NT2/D1 (cell line): Measurements from ENCODE around the gene ENOX1.

ENCODE experiments used
- SUZ12 ChIP-seq: IDR thresholded peaks from 2 replicates; pipeline ENCODE4 v1.6.1; 2011; ENCODE audit not compliant: insufficient read length, insufficient read depth; ENCODE audit errors: extremely low read depth
- ZNF274 ChIP-seq: IDR thresholded peaks from 2 replicates; pipeline ENCODE4 v1.6.1; 2011; ENCODE audit warnings: mild to moderate bottlenecking, low read depth, low read length

DNA sequence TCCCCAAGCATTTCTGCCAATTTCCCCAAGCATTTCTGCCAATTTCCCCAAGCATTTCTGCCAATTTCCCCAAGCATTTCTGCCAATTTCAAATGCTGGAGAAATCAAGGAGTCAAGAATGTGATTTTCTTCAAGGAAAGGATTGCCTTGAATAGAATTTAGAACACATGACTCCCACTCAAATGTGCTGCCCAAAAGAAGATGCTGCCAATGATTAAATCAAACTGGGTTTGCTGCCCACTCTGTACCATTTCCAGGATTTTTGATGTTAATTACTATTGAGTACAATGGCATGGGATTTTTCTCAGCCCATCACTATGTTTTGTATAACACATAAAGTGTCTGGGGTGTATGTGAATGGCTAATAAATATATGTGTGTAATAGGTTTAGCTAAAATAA lies 21.9 kb upstream of the ENOX1 start:
- no peak for TF ChIP-seq SUZ12
- TF ChIP-seq ZNF274 = no peak
